Measurements from ENCODE around the gene RBM4B. TPM values are rescaled to one million over a fixed set of nuclear protein-coding genes. Genes with fewer than 3 reads are reported as not detected.

Gene RBM4B
- total and polyA plus RNA-seq, 2 of the 13 experiments (the other 11 are each of a cell fraction or from before 2014, with no cell fraction given): 25.8 to 32.4 TPM

DNA sequence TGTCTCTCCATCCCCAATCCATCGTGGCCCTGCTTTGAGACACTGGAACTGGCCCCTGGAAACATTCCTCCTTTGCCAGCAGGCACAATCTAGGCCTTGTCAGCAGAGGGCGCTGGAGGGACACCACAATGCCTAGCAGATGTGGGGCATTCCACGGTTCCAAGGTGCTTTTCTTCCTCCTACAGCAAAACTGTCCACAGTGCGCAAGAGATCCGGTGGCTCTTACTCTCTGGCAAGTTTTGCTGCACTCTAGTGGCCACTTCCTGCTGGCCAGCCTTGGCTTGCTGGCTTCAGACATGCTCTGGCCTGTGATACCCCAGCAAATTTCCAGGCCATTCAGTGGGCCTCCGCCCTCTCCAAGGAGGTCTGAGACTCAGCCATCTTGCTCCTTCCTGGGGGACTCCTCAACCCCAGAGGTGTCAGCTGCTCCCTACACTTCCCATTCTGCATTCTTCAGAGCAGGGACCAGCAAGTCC, 17.1 kb upstream of the RBM4B start (continued):
- TF ChIP-seq ZNF281 (CRISPR knock-in tag; IDR thresholded peaks at IDR 0.05; ENCODE audit: borderline replicate concordance) (no peak), THAP9 (CRISPR knock-in tag; IDR thresholded peaks at IDR 0.05; ENCODE audit: borderline replicate concordance) (peak; percentile 68; the same call in 1 of the 2 replicates), MYNN (CRISPR knock-in tag; IDR thresholded peaks at IDR 0.05; ENCODE audit: low read depth) (no peak), PHF20 (CRISPR knock-in tag; IDR thresholded peaks at IDR 0.05) (no peak), ESRRA (CRISPR knock-in tag; IDR thresholded peaks at IDR 0.05; ENCODE audit: low read depth) (peak; percentile 76; the same call in 1 of the 2 replicates), PPARG (CRISPR knock-in tag; conservative IDR thresholded peaks at IDR 0.05) (peak; percentile 29; the same call in 1 of the 2 replicates), ZNF101 (CRISPR knock-in tag; IDR thresholded peaks at IDR 0.05; ENCODE audit: borderline replicate concordance, low read depth) (no peak), ZBTB3 (CRISPR knock-in tag; IDR thresholded peaks at IDR 0.05; ENCODE audit: borderline replicate concordance, low read depth) (no peak), ZFY (CRISPR knock-in tag; IDR thresholded peaks at IDR 0.05) (peak; percentile 52; the same call in 1 of the 2 replicates), MAF1 (CRISPR knock-in tag; IDR thresholded peaks at IDR 0.05; ENCODE audit: borderline replicate concordance) (no peak), U2AF2 (IDR thresholded peaks at IDR 0.05; ENCODE audit: low read depth, low read length) (no peak), HOXA5 (CRISPR knock-in tag; IDR thresholded peaks at IDR 0.05) (peak; percentile 46; the same call in 1 of the 2 replicates), CBX5 (CRISPR knock-in tag; IDR thresholded peaks at IDR 0.05; ENCODE audit: borderline replicate concordance) (peak; percentile 37; the same call in 1 of the 2 replicates), ZNF232 (CRISPR knock-in tag; IDR thresholded peaks at IDR 0.05; ENCODE audit: borderline replicate concordance) (peak; percentile 22; the same call in 1 of the 2 replicates), ZNF674 (CRISPR knock-in tag; IDR thresholded peaks at IDR 0.05; ENCODE audit: low read depth) (no peak), ZNF850 (CRISPR knock-in tag; conservative IDR thresholded peaks at IDR 0.05) (no peak), ZNF792 (CRISPR knock-in tag; IDR thresholded peaks at IDR 0.05) (peak; percentile 47; the same call in 1 of the 2 replicates), MXD1 (CRISPR knock-in tag; IDR thresholded peaks at IDR 0.05) (no peak)
- TF ChIP-seq, protein P1, sequence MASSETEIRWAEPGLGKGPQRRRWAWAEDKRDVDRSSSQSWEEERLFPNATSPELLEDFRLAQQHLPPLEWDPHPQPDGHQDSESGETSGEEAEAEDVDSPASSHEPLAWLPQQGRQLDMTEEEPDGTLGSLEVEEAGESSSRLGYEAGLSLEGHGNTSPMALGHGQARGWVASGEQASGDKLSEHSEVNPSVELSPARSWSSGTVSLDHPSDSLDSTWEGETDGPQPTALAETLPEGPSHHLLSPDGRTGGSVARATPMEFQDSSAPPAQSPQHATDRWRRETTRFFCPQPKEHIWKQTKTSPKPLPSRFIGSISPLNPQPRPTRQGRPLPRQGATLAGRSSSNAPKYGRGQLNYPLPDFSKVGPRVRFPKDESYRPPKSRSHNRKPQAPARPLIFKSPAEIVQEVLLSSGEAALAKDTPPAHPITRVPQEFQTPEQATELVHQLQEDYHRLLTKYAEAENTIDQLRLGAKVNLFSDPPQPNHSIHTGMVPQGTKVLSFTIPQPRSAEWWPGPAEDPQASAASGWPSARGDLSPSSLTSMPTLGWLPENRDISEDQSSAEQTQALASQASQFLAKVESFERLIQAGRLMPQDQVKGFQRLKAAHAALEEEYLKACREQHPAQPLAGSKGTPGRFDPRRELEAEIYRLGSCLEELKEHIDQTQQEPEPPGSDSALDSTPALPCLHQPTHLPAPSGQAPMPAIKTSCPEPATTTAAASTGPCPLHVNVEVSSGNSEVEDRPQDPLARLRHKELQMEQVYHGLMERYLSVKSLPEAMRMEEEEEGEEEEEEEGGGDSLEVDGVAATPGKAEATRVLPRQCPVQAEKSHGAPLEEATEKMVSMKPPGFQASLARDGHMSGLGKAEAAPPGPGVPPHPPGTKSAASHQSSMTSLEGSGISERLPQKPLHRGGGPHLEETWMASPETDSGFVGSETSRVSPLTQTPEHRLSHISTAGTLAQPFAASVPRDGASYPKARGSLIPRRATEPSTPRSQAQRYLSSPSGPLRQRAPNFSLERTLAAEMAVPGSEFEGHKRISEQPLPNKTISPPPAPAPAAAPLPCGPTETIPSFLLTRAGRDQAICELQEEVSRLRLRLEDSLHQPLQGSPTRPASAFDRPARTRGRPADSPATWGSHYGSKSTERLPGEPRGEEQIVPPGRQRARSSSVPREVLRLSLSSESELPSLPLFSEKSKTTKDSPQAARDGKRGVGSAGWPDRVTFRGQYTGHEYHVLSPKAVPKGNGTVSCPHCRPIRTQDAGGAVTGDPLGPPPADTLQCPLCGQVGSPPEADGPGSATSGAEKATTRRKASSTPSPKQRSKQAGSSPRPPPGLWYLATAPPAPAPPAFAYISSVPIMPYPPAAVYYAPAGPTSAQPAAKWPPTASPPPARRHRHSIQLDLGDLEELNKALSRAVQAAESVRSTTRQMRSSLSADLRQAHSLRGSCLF (CRISPR knock-in tag; IDR thresholded peaks at IDR 0.05; ENCODE audit: borderline replicate concordance): no peak

Measured in HepG2 (cell line).